ENCODE measurements around the gene RCOR2.

The RCOR2 gene

GRCh38 chr11:63917692-63918506 lies 935 bp upstream of the RCOR2 start:
- no peak overlapping the region for H3K4me3 ChIP-seq (ENCODE audit: low read depth in 1 of 2, low read length in 1 of 2)
- H3K4me1 ChIP-seq (ENCODE audit: control insufficient read depth in 1 of 2, insufficient read depth in 1 of 2, low read depth in 1 of 2, low read length in 1 of 2) = peaks cover 19 to 31% of the 10 kb centered on the region in 2 experiments
- H3K36me3 ChIP-seq = no peaks in the 10 kb centered on the region
- H3K27ac ChIP-seq = no peak overlapping the region
- no peak for TF ChIP-seq CTCF (IDR thresholded peaks at IDR 0.05)
- peaks cover 92% of the 10 kb centered on the region for H3K27me3 ChIP-seq
- H3K9me3 ChIP-seq = no peaks in the 10 kb centered on the region

- no peak for TF ChIP-seq CTCF (IDR thresholded peaks at IDR 0.05)
- peak overlapping the region; percentile 34 to 49 for H3K4me3 ChIP-seq (ENCODE audit: low read depth in 1 of 2, low read length in 1 of 2)
- peaks cover 4% of the 10 kb centered on the region for H3K36me3 ChIP-seq
- peaks cover 75% of the 10 kb centered on the region for H3K27me3 ChIP-seq
- H3K27ac ChIP-seq = no peak overlapping the region
- H3K9me3 ChIP-seq = no peaks in the 10 kb centered on the region
- H3K4me1 ChIP-seq (ENCODE audit: control insufficient read depth in 1 of 2, insufficient read depth in 1 of 2, low read depth in 1 of 2, low read length in 1 of 2) = peaks cover 19 to 31% of the 10 kb centered on the region in 2 experiments
Observed at GRCh38 chr11:63915961-63916836, 765 bp downstream of the RCOR2 start.

- Histone ChIP-seq H3K27me3 (peaks cover 64% of the 10 kb centered on the region), H3K9me3 (no peaks in the 10 kb centered on the region), H3K4me3 (ENCODE audit: low read depth in 1 of 2, low read length in 1 of 2) (no peak overlapping the region), H3K36me3 (peaks cover 13% of the 10 kb centered on the region), H3K4me1 (ENCODE audit: control insufficient read depth in 1 of 2, insufficient read depth in 1 of 2, low read depth in 1 of 2, low read length in 1 of 2) (peaks cover 19 to 31% of the 10 kb centered on the region in 2 experiments), H3K27ac (no peak overlapping the region)
- TF ChIP-seq CTCF (IDR thresholded peaks at IDR 0.05) = no peak
Observed at GRCh38 chr11:63914896-63915691, 1.9 kb downstream of the RCOR2 start.

- peaks cover 12 to 25% of the 10 kb centered on the region in 2 experiments for H3K4me1 ChIP-seq (ENCODE audit: control insufficient read depth in 1 of 2, insufficient read depth in 1 of 2, low read depth in 1 of 2, low read length in 1 of 2)
- H3K9me3 ChIP-seq = no peaks in the 10 kb centered on the region
- TF ChIP-seq CTCF (IDR thresholded peaks at IDR 0.05) = no peak
- H3K27me3 ChIP-seq = peaks cover 54% of the 10 kb centered on the region
- H3K4me3 ChIP-seq (ENCODE audit: low read depth in 1 of 2, low read length in 1 of 2) = no peak overlapping the region
- no peak overlapping the region for H3K27ac ChIP-seq
- peaks cover 23% of the 10 kb centered on the region for H3K36me3 ChIP-seq
Observed at GRCh38 chr11:63913866-63914830, 2.8 kb downstream of the RCOR2 start.

Measured in neutrophil (primary cell).